Neural progenitor cell (in vitro differentiated cells): ENCODE data around the gene RRN3. TPM values are rescaled to one million over a fixed set of nuclear protein-coding genes. Genes with fewer than 3 reads are reported as not detected.
A peak's percentile ranks its signal among the peaks of the same experiment; 100 is the strongest.

Experiments used
- DNase-seq: peaks from one replicate; pipeline ENCODE4 v3.0.0-alpha.2; 2016; ENCODE audit warnings: low spot score
- H2AFZ ChIP-seq: fragments of 200-600 bp; sonication (generic); replicated peaks from 2 replicates; pipeline ENCODE4 v1.6.1; 2016; ENCODE audit warnings: antibody characterized with exemption
- H3F3A ChIP-seq: fragments of 200-600 bp; sonication (generic); 2 replicates; pipeline ENCODE4 v1.6.1; 2016; ENCODE audit warnings: antibody characterized with exemption, low read depth
- H3K27ac ChIP-seq: fragments of 200-600 bp; sonication (generic); 2 replicates; pipeline ENCODE4 v1.5.1; 2016; ENCODE audit warnings: mild to moderate bottlenecking
- H3K27me3 ChIP-seq: fragments of 200-600 bp; sonication (generic); 2 replicates; pipeline ENCODE4 v1.6.1; 2016; ENCODE audit warnings: mild to moderate bottlenecking, moderate library complexity
- H3K36me3 ChIP-seq: fragments of 200-600 bp; sonication (generic); 2 replicates; pipeline ENCODE4 v1.5.1; 2016
- H3K4me1 ChIP-seq: fragments of 200-600 bp; sonication (generic); 2 replicates; pipeline ENCODE4 v1.6.1; 2016; ENCODE audit warnings: mixed run types
- H3K4me2 ChIP-seq: fragments of 200-600 bp; sonication (generic); 2 replicates; pipeline ENCODE4 v1.6.1; 2016
- H3K4me3 ChIP-seq: fragments of 200-600 bp; sonication (generic); 2 replicates; pipeline ENCODE4 v1.5.1; 2016
- H3K79me2 ChIP-seq: fragments of 200-600 bp; sonication (generic); 2 replicates; pipeline ENCODE4 v1.6.1; 2016; ENCODE audit warnings: low read depth
- H3K9ac ChIP-seq: fragments of 200-600 bp; sonication (generic); 2 replicates; pipeline ENCODE4 v1.6.1; 2016
- H3K9me3 ChIP-seq: fragments of 200-600 bp; sonication (generic); 2 replicates; pipeline ENCODE4 v1.5.1; 2016; ENCODE audit warnings: low read depth
- H4K20me1 ChIP-seq: fragments of 200-600 bp; sonication (generic); 2 replicates; pipeline ENCODE4 v1.6.1; 2016; ENCODE audit warnings: low read depth
- H3K27ac Mint-ChIP-seq: 3 replicates; pipeline ENCODE4 v1.8.0; 2021; ENCODE audit warnings: mixed read lengths
- H3K27me3 Mint-ChIP-seq: 2 replicates; pipeline ENCODE4 v1.8.0; 2022; ENCODE audit warnings: low read depth, mild to moderate bottlenecking, inconsistent platforms, moderate library complexity, mixed read lengths; ENCODE audit not compliant: insufficient read depth
- H3K36me3 Mint-ChIP-seq: 3 replicates; pipeline ENCODE4 v1.8.0; 2021; ENCODE audit warnings: mixed read lengths
- H3K4me1 Mint-ChIP-seq: 3 replicates; pipeline ENCODE4 v1.8.0; 2021; ENCODE audit warnings: mixed read lengths
- H3K4me3 Mint-ChIP-seq: 3 replicates; pipeline ENCODE4 v1.8.0; 2021; ENCODE audit warnings: mild to moderate bottlenecking, moderate library complexity, mixed read lengths
- H3K9me3 Mint-ChIP-seq: 3 replicates; pipeline ENCODE4 v1.8.0; 2020; ENCODE audit warnings: mixed read lengths
- CTCF ChIP-seq: fragments of 200-600 bp; sonication (generic); IDR thresholded peaks from 2 replicates; pipeline ENCODE4 v1.5.1; 2017; ENCODE audit warnings: antibody characterized with exemption, mild to moderate bottlenecking
- EZH2 ChIP-seq: fragments of 200-600 bp; sonication (generic); IDR thresholded peaks from 2 replicates; pipeline ENCODE4 v1.6.1; 2017; ENCODE audit warnings: antibody characterized with exemption, mild to moderate bottlenecking, moderate library complexity
- EZH2phosphoT487 ChIP-seq: fragments of 200-600 bp; sonication (generic); IDR thresholded peaks from 2 replicates; pipeline ENCODE4 v1.6.1; 2017; ENCODE audit warnings: antibody characterized with exemption
- total RNA-seq: library from RNA; depleted of rRNA; stranded (reverse); fragments of >200 nt; gene quantifications from 2 replicates; pipeline ENCODE4 v1.2.3, GENCODE V29; 2015; ENCODE audit warnings: low replicate concordance

The RRN3 gene
- total RNA-seq, 1 donor from 2014 or later = 39.1 TPM

- Histone ChIP-seq H3K4me3 (peak overlapping the region; percentile 99), H3K4me1 (no peaks in the 10 kb centered on the region), H3K9me3 (no peaks in the 10 kb centered on the region), H3F3A (peaks cover 20% of the 10 kb centered on the region), H2AFZ (peak overlapping the region; percentile 94), H3K36me3 (no peaks in the 10 kb centered on the region), H3K27me3 (no peaks in the 10 kb centered on the region), H3K27ac (no peak overlapping the region), H3K9ac (no peak overlapping the region), H3K4me2 (peak overlapping the region; percentile 84), H3K79me2 (peaks cover 45% of the 10 kb centered on the region), H4K20me1 (peaks cover 4% of the 10 kb centered on the region)
- TF ChIP-seq CTCF (no peak), EZH2 (no peak), EZH2phosphoT487 (no peak)
- Mint-ChIP-seq H3K4me1 (peaks cover 12% of the 10 kb centered on the region), H3K27ac (no peak overlapping the region), H3K36me3 (peaks cover 2% of the 10 kb centered on the region), H3K4me3 (peak overlapping the region; percentile 90), H3K27me3 (peaks cover 2% of the 10 kb centered on the region), H3K9me3 (no peaks in the 10 kb centered on the region)
- DNase-seq = no peak
These were observed 39.5 kb downstream of the RRN3 start for GRCh38 chr16:15054357-15055140.

GRCh38 chr16:15053904-15054303 lies 40.2 kb downstream of the RRN3 start:
- peak overlapping the region; percentile 90 for H3K4me3 Mint-ChIP-seq
- Histone ChIP-seq H3K79me2 (peaks cover 51% of the 10 kb centered on the region), H3K36me3 (no peaks in the 10 kb centered on the region), H2AFZ (no peak overlapping the region), H4K20me1 (peaks cover 4% of the 10 kb centered on the region), H3K9ac (no peak overlapping the region), H3F3A (peaks cover 20% of the 10 kb centered on the region), H3K4me2 (no peak overlapping the region), H3K4me1 (no peaks in the 10 kb centered on the region), H3K4me3 (no peak overlapping the region), H3K27me3 (no peaks in the 10 kb centered on the region), H3K9me3 (no peaks in the 10 kb centered on the region), H3K27ac (no peak overlapping the region)
- peaks cover 2% of the 10 kb centered on the region for H3K27me3 Mint-ChIP-seq
- DNase-seq = no peak
- no peaks in the 10 kb centered on the region for H3K9me3 Mint-ChIP-seq
- peaks cover 12% of the 10 kb centered on the region for H3K4me1 Mint-ChIP-seq
- H3K36me3 Mint-ChIP-seq = peaks cover 2% of the 10 kb centered on the region
- TF ChIP-seq EZH2phosphoT487 = no peak
- no peak overlapping the region for H3K27ac Mint-ChIP-seq

- no peaks in the 10 kb centered on the region for H3K36me3 ChIP-seq
- H3K4me1 Mint-ChIP-seq = peaks cover 12% of the 10 kb centered on the region
- no peak for DNase-seq
- peaks cover 51% of the 10 kb centered on the region for H3K79me2 ChIP-seq
- H3K9me3 Mint-ChIP-seq = no peaks in the 10 kb centered on the region
- H3K9me3 ChIP-seq = no peaks in the 10 kb centered on the region
- no peaks in the 10 kb centered on the region for H3K4me1 ChIP-seq
- H3K4me3 Mint-ChIP-seq = no peak overlapping the region
- H3K27ac ChIP-seq = no peak overlapping the region
- no peak overlapping the region for H3K27ac Mint-ChIP-seq
- H3K4me3 ChIP-seq = no peak overlapping the region
- H3K36me3 Mint-ChIP-seq = no peaks in the 10 kb centered on the region
- no peak overlapping the region for H2AFZ ChIP-seq
- H3K27me3 Mint-ChIP-seq = peaks cover 2% of the 10 kb centered on the region
- no peak overlapping the region for H3K9ac ChIP-seq
- peaks cover 16% of the 10 kb centered on the region for H3F3A ChIP-seq
- H3K27me3 ChIP-seq = no peaks in the 10 kb centered on the region
- TF ChIP-seq EZH2 (no peak), CTCF (no peak), EZH2phosphoT487 (no peak)
- peaks cover 4% of the 10 kb centered on the region for H4K20me1 ChIP-seq
- no peak overlapping the region for H3K4me2 ChIP-seq
These were observed 41.2 kb downstream of the RRN3 start for GRCh38 chr16:15052747-15053476.
